ENCODE results near the gene TPRG1.

TPRG1 gene

DNA sequence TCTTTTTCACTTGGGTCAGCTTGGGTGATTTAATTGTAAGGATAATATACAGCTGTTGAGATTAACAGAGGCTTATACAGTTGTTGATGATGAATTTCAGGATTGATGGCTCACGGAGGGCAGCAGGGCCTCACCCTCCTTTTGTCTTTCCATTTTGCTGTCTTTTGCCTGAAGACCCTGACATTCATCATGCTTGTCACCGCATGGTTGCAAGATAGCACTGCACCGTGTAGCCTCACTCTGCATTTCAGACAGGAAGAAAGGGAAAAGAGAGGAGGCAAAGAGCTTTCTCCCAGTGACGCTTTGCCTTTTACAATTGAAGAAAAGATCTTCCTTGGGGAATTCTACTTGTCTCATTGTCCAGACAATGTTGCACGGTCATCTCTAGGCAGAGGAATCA lies 115.1 kb downstream of the TPRG1 start:
- H3K9ac ChIP-seq (ENCODE audit: low read length): no peak overlapping the region
- H3K9me3 ChIP-seq (ENCODE audit: low read length): no peaks in the 10 kb centered on the region
- H3K27ac ChIP-seq (ENCODE audit: low read depth, low read length): no peak overlapping the region
- no peaks in the 10 kb centered on the region for H3K27me3 ChIP-seq (ENCODE audit: control insufficient read depth in 1 of 2, insufficient read depth in 2 of 2, low read length in 2 of 2)
- no peaks in the 10 kb centered on the region for H3K36me3 ChIP-seq (ENCODE audit: insufficient read depth, low read length)
- no peak overlapping the region for H3K4me3 ChIP-seq (ENCODE audit: low read depth in 1 of 2, low read length in 2 of 2)
- no peaks in the 10 kb centered on the region for H3K4me1 ChIP-seq (ENCODE audit: insufficient read depth, low read length)

DNA sequence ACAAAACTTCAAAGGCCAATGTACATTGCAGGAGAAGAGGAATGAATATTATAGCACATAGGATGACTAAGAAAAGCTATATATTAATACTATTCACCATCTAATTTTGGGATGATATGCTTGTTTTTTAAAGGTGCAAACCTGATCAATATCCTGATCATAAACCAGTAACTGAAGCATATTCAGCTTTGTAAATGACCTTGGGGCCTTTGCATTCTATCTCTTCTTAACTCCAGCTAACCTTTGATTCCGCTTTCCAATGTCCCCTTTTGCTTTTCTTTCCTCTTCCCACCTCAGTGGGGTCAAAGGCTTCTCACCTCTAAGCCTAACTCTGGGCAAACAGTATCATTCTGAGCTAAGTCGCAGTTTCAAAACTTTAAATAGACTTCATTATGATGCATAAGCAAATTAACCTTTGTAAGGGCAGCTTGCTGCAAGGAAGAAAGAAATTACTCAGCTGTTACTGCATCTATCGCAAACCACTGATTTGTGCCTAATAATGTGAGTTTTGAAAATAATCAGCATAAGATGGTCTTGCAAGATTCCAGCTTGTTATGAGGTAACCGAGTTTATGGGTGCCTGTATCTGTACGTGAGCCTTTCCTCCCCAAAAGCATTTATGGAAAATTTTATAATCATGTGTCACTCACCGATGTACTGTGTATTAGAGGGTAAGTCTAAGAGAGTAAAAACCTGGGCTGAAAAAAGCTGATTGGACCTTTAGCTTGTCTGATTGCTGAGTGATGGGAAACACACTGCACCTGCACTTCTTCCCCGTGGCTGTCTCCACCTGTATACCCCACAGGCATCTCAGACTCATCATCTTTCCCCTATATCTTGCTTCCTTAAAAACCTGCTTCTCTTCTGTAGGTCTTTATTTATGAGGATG lies 116.8 kb downstream of the TPRG1 start:
- H3K4me3 ChIP-seq (ENCODE audit: low read depth in 1 of 2, low read length in 2 of 2): no peak overlapping the region
- no peaks in the 10 kb centered on the region for H3K9me3 ChIP-seq (ENCODE audit: low read length)
- no peaks in the 10 kb centered on the region for H3K27me3 ChIP-seq (ENCODE audit: control insufficient read depth in 1 of 2, insufficient read depth in 2 of 2, low read length in 2 of 2)
- H3K27ac ChIP-seq (ENCODE audit: low read depth, low read length): no peak overlapping the region
- no peaks in the 10 kb centered on the region for H3K4me1 ChIP-seq (ENCODE audit: insufficient read depth, low read length)
- no peaks in the 10 kb centered on the region for H3K36me3 ChIP-seq (ENCODE audit: insufficient read depth, low read length)
- H3K9ac ChIP-seq (ENCODE audit: low read length): no peak overlapping the region

- Histone ChIP-seq H3K27me3 (ENCODE audit: control insufficient read depth in 1 of 2, insufficient read depth in 2 of 2, low read length in 2 of 2) (no peaks in the 10 kb centered on the region), H3K4me1 (ENCODE audit: insufficient read depth, low read length) (no peaks in the 10 kb centered on the region), H3K9ac (ENCODE audit: low read length) (no peak overlapping the region), H3K27ac (ENCODE audit: low read depth, low read length) (no peak overlapping the region), H3K9me3 (ENCODE audit: low read length) (no peaks in the 10 kb centered on the region), H3K36me3 (ENCODE audit: insufficient read depth, low read length) (no peaks in the 10 kb centered on the region), H3K4me3 (ENCODE audit: low read depth in 1 of 2, low read length in 2 of 2) (no peak overlapping the region)
Observed at GRCh38 chr3:189289251-189289650, 117.5 kb downstream of the TPRG1 start.

- H3K27ac ChIP-seq (ENCODE audit: low read depth, low read length): no peak overlapping the region
- no peaks in the 10 kb centered on the region for H3K9me3 ChIP-seq (ENCODE audit: low read length)
- H3K4me3 ChIP-seq (ENCODE audit: low read depth in 1 of 2, low read length in 2 of 2): no peak overlapping the region
- no peaks in the 10 kb centered on the region for H3K4me1 ChIP-seq (ENCODE audit: insufficient read depth, low read length)
- H3K9ac ChIP-seq (ENCODE audit: low read length): no peak overlapping the region
- no peaks in the 10 kb centered on the region for H3K36me3 ChIP-seq (ENCODE audit: insufficient read depth, low read length)
- H3K27me3 ChIP-seq (ENCODE audit: control insufficient read depth in 1 of 2, insufficient read depth in 2 of 2, low read length in 2 of 2): no peaks in the 10 kb centered on the region
Observed at GRCh38 chr3:189292667-189293484, 121.1 kb downstream of the TPRG1 start.

DNA sequence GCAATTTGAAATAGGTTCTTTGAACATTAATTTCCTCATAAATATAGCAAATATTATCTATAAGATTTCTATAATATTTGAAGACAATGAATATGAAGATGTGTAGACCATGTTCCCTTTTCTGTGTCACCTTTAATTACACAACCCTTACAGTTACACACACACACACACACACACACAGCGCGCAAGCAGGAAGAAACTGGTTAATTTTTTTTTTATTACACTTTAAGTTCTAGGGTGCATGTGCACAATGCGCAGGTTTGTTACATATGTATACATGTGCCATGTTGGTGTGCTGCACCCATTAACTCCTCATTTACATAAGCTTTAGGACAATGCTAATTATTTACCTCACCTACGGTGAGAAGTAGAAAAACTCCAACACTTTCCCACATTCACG lies 122.9 kb downstream of the TPRG1 start:
- H3K4me3 ChIP-seq (ENCODE audit: low read depth in 1 of 2, low read length in 2 of 2): no peak overlapping the region
- no peak overlapping the region for H3K27ac ChIP-seq (ENCODE audit: low read depth, low read length)
- no peaks in the 10 kb centered on the region for H3K9me3 ChIP-seq (ENCODE audit: low read length)
- H3K36me3 ChIP-seq (ENCODE audit: insufficient read depth, low read length): no peaks in the 10 kb centered on the region
- H3K4me1 ChIP-seq (ENCODE audit: insufficient read depth, low read length): no peaks in the 10 kb centered on the region
- H3K27me3 ChIP-seq (ENCODE audit: control insufficient read depth in 1 of 2, insufficient read depth in 2 of 2, low read length in 2 of 2): no peaks in the 10 kb centered on the region
- H3K9ac ChIP-seq (ENCODE audit: low read length): no peak overlapping the region

- Histone ChIP-seq H3K27me3 (ENCODE audit: control insufficient read depth in 1 of 2, insufficient read depth in 2 of 2, low read length in 2 of 2) (no peaks in the 10 kb centered on the region), H3K4me1 (ENCODE audit: insufficient read depth, low read length) (no peaks in the 10 kb centered on the region), H3K4me3 (ENCODE audit: low read depth in 1 of 2, low read length in 2 of 2) (no peak overlapping the region), H3K36me3 (ENCODE audit: insufficient read depth, low read length) (no peaks in the 10 kb centered on the region), H3K9me3 (ENCODE audit: low read length) (no peaks in the 10 kb centered on the region), H3K9ac (ENCODE audit: low read length) (no peak overlapping the region), H3K27ac (ENCODE audit: low read depth, low read length) (no peak overlapping the region)
Observed at GRCh38 chr3:189295089-189295488, 123.3 kb downstream of the TPRG1 start.

DNA sequence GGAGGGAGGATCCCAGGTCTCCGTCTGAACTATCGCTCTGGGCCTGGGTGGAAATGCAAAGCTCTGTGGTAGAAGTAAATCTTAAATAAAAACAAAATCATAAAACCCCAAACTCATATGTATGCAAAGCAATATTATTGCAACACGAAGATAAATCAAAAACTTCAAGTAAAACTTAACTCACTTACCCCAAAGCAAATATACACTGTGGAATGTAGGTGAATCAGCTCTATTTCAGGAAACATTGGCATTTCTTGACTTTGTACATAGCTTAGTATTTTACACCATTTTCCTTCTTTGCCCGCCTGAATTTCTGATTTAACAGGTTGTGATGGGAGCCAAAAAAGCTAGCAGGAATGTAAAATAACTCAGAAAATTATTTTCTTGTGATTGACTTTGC lies 126.2 kb downstream of the TPRG1 start:
- no peaks in the 10 kb centered on the region for H3K36me3 ChIP-seq (ENCODE audit: insufficient read depth, low read length)
- no peaks in the 10 kb centered on the region for H3K9me3 ChIP-seq (ENCODE audit: low read length)
- no peaks in the 10 kb centered on the region for H3K27me3 ChIP-seq (ENCODE audit: control insufficient read depth in 1 of 2, insufficient read depth in 2 of 2, low read length in 2 of 2)
- H3K4me1 ChIP-seq (ENCODE audit: insufficient read depth, low read length): no peaks in the 10 kb centered on the region
- no peak overlapping the region for H3K9ac ChIP-seq (ENCODE audit: low read length)
- no peak overlapping the region for H3K4me3 ChIP-seq (ENCODE audit: low read depth in 1 of 2, low read length in 2 of 2)
- H3K27ac ChIP-seq (ENCODE audit: low read depth, low read length): no peak overlapping the region

- H3K4me3 ChIP-seq (ENCODE audit: low read depth in 1 of 2, low read length in 2 of 2): no peak overlapping the region
- H3K9ac ChIP-seq (ENCODE audit: low read length): no peak overlapping the region
- H3K4me1 ChIP-seq (ENCODE audit: insufficient read depth, low read length): peaks cover under 1% of the 10 kb centered on the region
- no peak overlapping the region for H3K27ac ChIP-seq (ENCODE audit: low read depth, low read length)
- H3K36me3 ChIP-seq (ENCODE audit: insufficient read depth, low read length): no peaks in the 10 kb centered on the region
- H3K9me3 ChIP-seq (ENCODE audit: low read length): no peaks in the 10 kb centered on the region
- H3K27me3 ChIP-seq (ENCODE audit: control insufficient read depth in 1 of 2, insufficient read depth in 2 of 2, low read length in 2 of 2): no peaks in the 10 kb centered on the region
Observed at GRCh38 chr3:189298469-189299375, 127.0 kb downstream of the TPRG1 start.

DNA sequence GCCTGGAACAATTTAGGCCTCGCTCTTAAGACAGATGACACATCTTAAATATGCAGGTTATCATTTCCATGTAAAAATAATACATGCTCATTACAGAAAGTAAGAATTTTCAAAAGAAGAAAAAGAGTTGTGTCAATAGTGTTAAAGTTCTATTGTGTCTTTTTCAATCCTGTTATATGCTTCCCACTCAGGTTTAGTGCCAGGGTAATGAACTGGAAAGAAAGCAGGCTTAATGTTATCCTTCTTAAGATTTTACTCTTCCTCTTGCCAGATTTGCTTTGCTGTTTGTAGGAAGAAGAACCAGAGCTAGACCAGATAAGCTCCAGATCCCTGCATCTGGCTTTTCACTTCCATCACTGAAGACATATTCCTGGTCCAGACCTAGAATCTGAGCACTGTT lies 128.6 kb downstream of the TPRG1 start:
- Histone ChIP-seq H3K9me3 (ENCODE audit: low read length) (no peaks in the 10 kb centered on the region), H3K27me3 (ENCODE audit: control insufficient read depth in 1 of 2, insufficient read depth in 2 of 2, low read length in 2 of 2) (no peaks in the 10 kb centered on the region), H3K27ac (ENCODE audit: low read depth, low read length) (no peak overlapping the region)

GRCh38 chr3:189301479-189301878 lies 129.7 kb downstream of the TPRG1 start:
- Histone ChIP-seq H3K9ac (ENCODE audit: low read length) (no peak overlapping the region), H3K27ac (ENCODE audit: low read depth, low read length) (no peak overlapping the region), H3K27me3 (ENCODE audit: control insufficient read depth in 1 of 2, insufficient read depth in 2 of 2, low read length in 2 of 2) (no peaks in the 10 kb centered on the region), H3K4me1 (ENCODE audit: insufficient read depth, low read length) (peaks cover 19% of the 10 kb centered on the region), H3K4me3 (ENCODE audit: low read depth in 1 of 2, low read length in 2 of 2) (no peak overlapping the region), H3K36me3 (ENCODE audit: insufficient read depth, low read length) (no peaks in the 10 kb centered on the region), H3K9me3 (ENCODE audit: low read length) (no peaks in the 10 kb centered on the region)

More for the DNA sequence above, 128.6 kb downstream of the TPRG1 start:
- no peaks in the 10 kb centered on the region for H3K36me3 ChIP-seq (ENCODE audit: insufficient read depth, low read length)
- no peak overlapping the region for H3K4me3 ChIP-seq (ENCODE audit: low read depth in 1 of 2, low read length in 2 of 2)
- H3K9ac ChIP-seq (ENCODE audit: low read length): no peak overlapping the region
- H3K4me1 ChIP-seq (ENCODE audit: insufficient read depth, low read length): peaks cover 15% of the 10 kb centered on the region

GRCh38 chr3:189303584-189303983 lies 131.8 kb downstream of the TPRG1 start:
- Histone ChIP-seq H3K27ac (ENCODE audit: low read depth, low read length) (no peak overlapping the region), H3K27me3 (ENCODE audit: control insufficient read depth in 1 of 2, insufficient read depth in 2 of 2, low read length in 2 of 2) (no peaks in the 10 kb centered on the region), H3K4me3 (ENCODE audit: low read depth in 1 of 2, low read length in 2 of 2) (no peak overlapping the region), H3K4me1 (ENCODE audit: insufficient read depth, low read length) (peaks cover 23% of the 10 kb centered on the region), H3K9me3 (ENCODE audit: low read length) (no peaks in the 10 kb centered on the region), H3K36me3 (ENCODE audit: insufficient read depth, low read length) (no peaks in the 10 kb centered on the region), H3K9ac (ENCODE audit: low read length) (no peak overlapping the region)

All from muscle layer of colon (tissue), 2 donors.